RWPE1 (cell line): ENCODE results near the gene RIPK4.
"Not testable (repeated sequence)": the region's sequence is repeated elsewhere in the genome, so short reads cannot be mapped to it uniquely, and the experiment has no call there.

Source experiments
- CTCF ChIA-PET: fragments of 350-600 bp; sonication (Branson Sonifier 250); formaldehyde crosslinking; extraction: SDS; loops from one replicate; lab custom pipeline; 2021; lab: Yijun Ruan, JAX
- POLR2A ChIA-PET: fragments of 400-600 bp; formaldehyde crosslinking; extraction: SDS; loops from one replicate; lab custom pipeline; 2020; ENCODE audit warnings: antibody characterized with exemption; ENCODE audit not compliant: low non-redundant PET; lab: Yijun Ruan, JAX
- DNase-seq: peaks from one replicate; pipeline ENCODE4 v3.0.0; 2012; ENCODE audit warnings: low spot score
- H3K27ac ChIP-seq: fragments of 450-650 bp; 2 replicates; pipeline ENCODE4 v1.5.1; 2017
- CTCF ChIP-seq: fragments of 450-650 bp; conservative IDR thresholded peaks from 2 replicates; pipeline ENCODE4 v1.5.1; 2017; ENCODE audit warnings: low read depth, mild to moderate bottlenecking

Gene RIPK4

GRCh38 chr21:41726970-41727783 is 39.7 kb downstream of the RIPK4 start:
- peak overlapping the region; percentile 97 for H3K27ac ChIP-seq
- ChIA-PET POLR2A (no interaction called here), CTCF (interaction anchor here (0.7 to 1.4 kb wide), 3 partner anchors 25 to 51 kb away, joined by 3 to 7 read pairs (median 5); no protein-coding TSS in a partner anchor)
- peak; percentile 86 for DNase-seq
- TF ChIP-seq CTCF: no peak

- CTCF ChIA-PET: interaction anchor here (1.4 kb wide), 1 partner anchor 51 kb away, joined by 7 read pairs; no protein-coding TSS in a partner anchor
- H3K27ac ChIP-seq: peak overlapping the region; percentile 97
- DNase-seq: no peak
- no peak for TF ChIP-seq CTCF
- POLR2A ChIA-PET: no interaction called here
Measured at GRCh38 chr21:41726630-41726969, 40.3 kb downstream of the RIPK4 start.

GRCh38 chr21:41726058-41726558 is 40.7 kb downstream of the RIPK4 start:
- DNase-seq: no peak
- CTCF ChIA-PET: interaction anchor here (0.7 kb wide), 1 partner anchor 12 kb away, joined by 4 read pairs; no protein-coding TSS in a partner anchor
- TF ChIP-seq CTCF: no peak
- POLR2A ChIA-PET: no interaction called here
- peak overlapping the region; percentile 97 for H3K27ac ChIP-seq

- POLR2A ChIA-PET: no interaction called here
- CTCF ChIA-PET: interaction anchor here (0.7 kb wide), 1 partner anchor 12 kb away, joined by 4 read pairs; no protein-coding TSS in a partner anchor
- peak overlapping the region; percentile 97 for H3K27ac ChIP-seq
- no peak for TF ChIP-seq CTCF
- no peak for DNase-seq
Measured at GRCh38 chr21:41725421-41726031, 41.3 kb downstream of the RIPK4 start.

- POLR2A ChIA-PET: not testable (repeated sequence)
- CTCF ChIA-PET: interaction anchor here (0.8 kb wide), 1 partner anchor 111 kb away, joined by 3 read pairs; no protein-coding TSS in a partner anchor
Measured at GRCh38 chr21:41723835-41724234, 43.0 kb downstream of the RIPK4 start.

GRCh38 chr21:41722052-41723018 is 44.5 kb downstream of the RIPK4 start:
- peak overlapping the region; percentile 10; the same call in 1 of the 2 replicates for H3K27ac ChIP-seq
- no peak for TF ChIP-seq CTCF
- POLR2A ChIA-PET: no interaction called here
- CTCF ChIA-PET: no interaction called here
- DNase-seq: no peak

More at GRCh38 chr21:41723835-41724234, 43.0 kb downstream of the RIPK4 start:
- not testable (repeated sequence) for DNase-seq
- H3K27ac ChIP-seq: peak overlapping the region; percentile 30; the same call in 1 of the 2 replicates
